ENCODE results near the gene ABHD17C.
"Not testable (repeated sequence)": the region's sequence is repeated elsewhere in the genome, so short reads cannot be mapped to it uniquely, and the experiment has no call there.

ABHD17C gene

GRCh38 chr15:80695099-80695910 lies at the start of gene ABHD17C:
ABHD17C (plus strand) TSS chr15:80695310; CDS start chr15:80695430, 120 bp downstream.
- peak; percentile 72 for DNase-seq (ENCODE audit: low spot score)

- DNase-seq (ENCODE audit: low spot score): no peak
These were observed 49.5 kb upstream of the ABHD17C start for GRCh38 chr15:80645494-80646065.

DNA sequence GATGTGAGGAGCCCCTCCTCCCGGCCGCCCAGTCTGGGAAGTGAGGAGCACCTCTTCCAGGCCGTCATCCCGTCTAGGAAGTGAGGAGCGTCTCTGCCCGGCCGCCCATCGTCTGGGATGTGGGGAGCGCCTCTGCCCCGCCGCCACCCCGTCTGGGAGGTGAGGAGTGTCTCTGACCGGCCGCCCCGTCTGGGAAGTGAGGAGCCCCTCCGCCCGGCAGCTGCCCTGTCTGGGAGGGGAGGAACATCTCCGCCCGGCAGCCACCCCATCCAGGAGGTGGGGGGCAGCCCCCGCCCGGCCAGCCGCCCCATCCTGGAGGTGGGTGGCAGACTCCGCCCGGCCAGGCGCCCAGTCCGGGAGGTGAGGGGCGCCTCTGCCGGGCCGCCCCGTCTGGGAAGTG lies 47.7 kb upstream of the ABHD17C start:
- DNase-seq (ENCODE audit: low spot score): not testable (repeated sequence)

GRCh38 chr15:80654299-80654698 lies 40.8 kb upstream of the ABHD17C start:
- no peak for DNase-seq (ENCODE audit: low spot score)

- no peak for DNase-seq (ENCODE audit: low spot score)
These were observed 35.7 kb upstream of the ABHD17C start for GRCh38 chr15:80659375-80659774.

- DNase-seq (ENCODE audit: low spot score): no peak
These were observed 35.0 kb upstream of the ABHD17C start for GRCh38 chr15:80660119-80660518.

GRCh38 chr15:80662129-80662528 lies 33.0 kb upstream of the ABHD17C start:
- DNase-seq (ENCODE audit: low spot score): peak; percentile 5

DNA sequence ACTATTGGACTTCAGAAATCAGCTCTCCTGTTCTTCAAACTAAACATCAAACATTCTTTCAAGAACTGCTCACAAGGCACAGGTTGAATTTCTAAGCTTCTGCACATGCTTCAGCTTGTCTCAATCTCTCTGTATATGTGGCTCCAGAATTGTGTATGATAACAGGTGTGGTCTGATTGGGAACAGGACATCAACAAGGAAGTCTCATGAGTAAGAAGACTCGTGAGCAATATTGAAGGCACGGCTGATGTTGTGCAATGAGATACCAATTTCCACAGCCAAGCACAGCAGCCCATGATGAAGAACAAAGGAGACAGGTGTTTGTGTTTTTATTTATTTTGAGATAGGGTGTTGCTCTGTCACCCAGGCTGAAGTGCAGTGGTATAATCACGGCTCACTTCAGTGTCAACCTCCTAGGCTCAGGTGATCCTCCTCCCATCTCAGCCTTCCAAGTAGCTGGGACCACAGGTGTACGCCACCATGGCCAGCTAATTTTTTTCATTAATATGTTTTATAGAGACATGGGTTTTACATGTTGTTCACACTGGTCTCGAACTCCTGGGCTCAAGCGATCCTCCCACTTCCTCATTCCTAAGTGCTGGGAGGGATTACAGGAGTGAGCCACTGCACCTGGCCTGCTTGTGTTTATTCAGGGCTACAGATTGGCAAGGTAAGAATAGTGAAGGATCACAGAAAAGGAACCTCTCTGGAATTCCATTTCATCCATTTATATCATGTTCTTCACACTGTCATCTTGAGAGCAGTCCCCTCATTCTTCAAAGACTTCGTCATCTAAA lies 32.2 kb upstream of the ABHD17C start:
- DNase-seq (ENCODE audit: low spot score): no peak

DNA sequence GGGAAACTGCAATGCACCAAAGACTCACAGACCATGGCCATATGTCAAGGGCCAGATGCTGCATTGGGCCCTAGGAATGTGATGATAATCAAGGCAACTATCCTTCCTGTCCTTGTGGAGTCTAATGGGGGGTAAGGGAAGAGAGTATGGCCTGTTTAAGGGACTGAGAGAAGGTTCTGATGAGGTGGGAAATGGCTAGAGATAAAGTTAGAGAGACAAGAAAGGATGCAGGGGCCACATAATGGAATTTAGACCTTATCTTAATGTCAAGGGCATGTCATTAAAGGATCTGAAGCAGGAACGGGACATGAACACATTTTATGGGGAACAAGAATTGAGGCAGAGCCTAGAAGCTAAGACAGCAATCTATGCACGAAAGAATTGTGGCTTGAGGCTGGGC lies 30.0 kb upstream of the ABHD17C start:
- no peak for DNase-seq (ENCODE audit: low spot score)

DNA sequence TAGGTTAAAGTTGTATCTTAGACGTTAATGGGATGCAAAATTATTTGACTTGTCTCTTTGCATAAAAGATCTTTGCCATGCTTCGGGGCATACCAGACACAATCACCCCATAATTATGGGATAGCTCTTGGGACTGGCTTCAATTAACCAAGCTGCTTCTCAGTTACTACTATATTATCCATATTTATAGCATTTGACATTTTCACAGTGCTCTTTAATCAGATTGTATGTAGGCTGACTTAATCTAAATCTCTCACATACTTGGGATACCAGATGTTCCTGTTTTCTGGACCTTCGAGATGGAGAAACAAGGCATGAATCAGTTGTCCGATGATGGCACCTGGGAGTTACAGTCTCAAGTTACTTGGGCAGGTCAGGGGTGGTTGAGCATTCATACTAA lies 27.2 kb upstream of the ABHD17C start:
- DNase-seq (ENCODE audit: low spot score): no peak

DNA sequence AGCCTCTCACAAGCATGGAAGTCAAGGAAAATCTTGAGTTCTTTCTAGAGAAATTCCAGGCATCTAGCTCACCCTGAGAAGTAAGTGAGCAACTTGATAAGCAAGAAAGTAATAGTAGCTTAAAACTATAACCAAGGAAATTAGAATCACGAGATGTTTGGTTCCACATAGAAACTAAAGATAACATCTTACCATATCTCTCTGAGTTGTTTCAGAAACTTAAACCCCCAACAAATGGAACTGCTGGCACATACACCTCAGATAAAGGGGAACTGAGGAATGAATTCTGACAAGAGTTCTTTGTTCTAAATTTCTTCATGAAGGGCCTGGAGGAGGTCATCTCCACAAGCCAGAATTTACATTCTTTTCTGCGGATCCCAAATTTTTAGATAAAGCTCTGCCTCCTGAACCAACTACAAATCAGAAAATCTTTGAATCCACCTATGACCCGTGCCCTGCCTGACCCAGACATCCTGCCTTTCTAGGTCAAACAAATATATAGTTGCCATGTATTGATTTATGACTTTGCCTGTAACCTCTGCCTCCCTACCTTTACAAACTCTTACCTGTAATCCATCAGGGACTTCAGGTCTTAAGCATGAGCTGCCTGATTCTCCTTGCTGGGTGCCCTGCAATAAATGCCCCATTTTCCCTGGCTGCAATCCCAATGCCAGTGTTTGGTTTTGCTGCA lies 26.4 kb upstream of the ABHD17C start:
- DNase-seq (ENCODE audit: low spot score): no peak

- no peak for DNase-seq (ENCODE audit: low spot score)
These were observed 25.3 kb upstream of the ABHD17C start for GRCh38 chr15:80669663-80670273.

DNA sequence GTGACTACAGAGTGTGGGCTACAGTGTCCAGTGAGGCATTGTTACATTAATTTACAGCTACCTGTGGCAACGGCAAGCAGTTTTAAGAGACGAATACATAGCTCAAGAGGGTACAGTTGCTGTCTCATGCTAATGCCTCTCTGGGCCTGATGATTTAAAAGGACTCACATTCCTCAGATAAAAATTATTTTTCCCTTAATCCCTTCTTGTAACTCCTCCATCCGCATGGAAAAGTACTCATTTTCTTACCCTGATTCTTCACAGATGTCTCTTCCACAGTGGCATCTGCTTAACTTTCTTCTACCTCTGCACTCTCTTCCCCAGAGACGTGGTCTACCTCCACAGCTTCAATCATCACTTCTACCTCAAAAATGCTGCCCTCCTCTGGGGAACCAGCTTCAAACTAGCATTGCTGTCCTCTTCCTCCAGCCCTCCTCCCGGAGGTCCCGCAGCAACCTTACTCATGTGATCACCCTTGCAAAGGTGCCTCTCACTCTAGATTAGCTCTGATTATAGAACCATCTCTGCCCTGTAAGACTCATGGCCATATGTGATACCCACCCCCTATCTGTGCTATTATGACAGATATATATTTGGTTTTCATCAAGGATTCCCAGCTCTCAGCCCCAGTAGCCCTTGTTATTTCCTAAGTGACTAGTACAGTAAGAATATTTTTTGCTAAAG lies 21.4 kb upstream of the ABHD17C start:
- DNase-seq (ENCODE audit: low spot score): no peak

DNA sequence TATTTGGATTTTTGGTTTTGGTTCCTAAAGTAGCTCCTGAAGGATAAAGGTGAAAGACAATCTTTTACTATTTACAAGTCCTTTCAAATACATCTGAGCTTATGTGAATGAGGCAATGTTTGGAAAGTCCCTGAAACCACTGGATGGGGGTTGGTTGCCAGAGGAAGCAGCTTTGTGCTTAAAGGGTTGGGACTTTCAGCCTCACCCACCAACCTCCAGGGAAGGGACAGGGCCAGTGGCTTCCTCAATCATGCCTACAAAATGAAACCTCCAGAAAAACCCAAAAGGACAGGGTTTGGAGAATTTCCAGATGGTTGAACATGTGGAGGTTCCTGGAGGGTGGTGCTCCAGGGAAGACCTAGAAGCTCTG lies 20.9 kb upstream of the ABHD17C start:
- no peak for DNase-seq (ENCODE audit: low spot score)

DNA sequence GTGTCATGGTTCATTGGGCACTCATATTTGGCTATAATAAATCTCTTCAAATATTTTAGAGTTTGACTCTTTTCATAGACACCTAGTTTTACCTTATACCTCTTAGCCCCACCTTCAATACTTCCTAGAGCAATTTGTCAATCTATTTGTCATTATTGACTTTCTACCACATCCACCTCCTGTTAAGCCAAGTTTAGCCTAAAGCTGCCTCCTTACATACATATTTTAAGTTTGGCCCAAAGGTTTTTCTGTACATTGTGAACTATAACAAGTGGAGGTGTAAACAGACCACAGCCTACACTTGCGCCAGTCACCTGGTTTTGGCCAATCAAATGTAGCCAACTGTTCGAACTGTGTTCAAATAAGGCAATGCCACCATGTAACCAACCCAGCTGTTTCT lies 18.1 kb upstream of the ABHD17C start:
- DNase-seq (ENCODE audit: low spot score): no peak

DNA sequence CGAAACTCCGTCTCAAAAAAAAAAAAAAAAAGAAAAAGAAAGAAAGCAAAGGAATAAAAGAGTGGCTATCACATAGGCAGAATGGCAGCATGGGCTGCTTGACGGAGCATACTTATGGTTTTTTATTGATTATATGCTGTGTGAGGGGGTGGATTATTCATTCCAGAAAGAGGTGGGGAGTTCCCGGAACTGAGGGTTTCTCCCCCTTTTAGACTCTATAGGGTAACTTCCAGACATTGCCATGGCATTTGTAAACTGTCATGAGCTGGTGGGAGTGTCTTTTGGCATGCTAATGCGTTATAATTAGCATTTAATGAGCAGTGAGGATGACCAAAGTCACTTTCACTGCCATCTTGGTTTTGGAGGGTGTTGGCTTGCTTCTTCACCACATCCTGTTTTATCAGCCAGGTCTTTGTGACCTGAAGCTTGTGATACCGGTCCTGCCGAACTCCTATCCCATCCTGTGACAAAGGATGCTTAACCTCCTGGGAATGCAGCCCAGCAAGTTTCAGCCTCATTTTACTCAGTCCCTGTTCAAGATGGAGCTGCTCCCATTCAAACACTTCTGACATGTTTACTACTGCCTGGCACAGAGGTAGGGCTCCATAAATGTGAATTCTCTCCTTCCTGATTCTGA lies 15.8 kb upstream of the ABHD17C start:
- no peak for DNase-seq (ENCODE audit: low spot score)

DNA sequence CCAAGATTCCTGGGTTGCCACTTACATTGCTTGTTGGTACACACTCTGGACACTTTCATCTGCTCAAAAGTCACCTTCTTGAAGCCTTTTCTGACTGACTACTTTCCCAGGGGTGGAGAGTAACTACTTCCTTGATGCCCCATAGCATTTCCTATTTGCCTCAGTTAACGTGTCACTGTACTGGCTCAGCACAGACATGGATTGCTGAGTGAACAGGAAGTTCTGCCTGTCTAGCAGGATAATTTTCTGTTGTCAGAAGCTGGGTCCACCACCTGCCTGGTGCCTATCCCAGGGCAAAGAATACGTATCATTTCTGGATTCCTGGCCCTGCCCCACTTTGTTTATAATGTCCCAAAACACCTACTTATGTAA lies 15.3 kb upstream of the ABHD17C start:
- DNase-seq (ENCODE audit: low spot score): no peak

GRCh38 chr15:80682201-80682600 lies 12.9 kb upstream of the ABHD17C start:
- no peak for DNase-seq (ENCODE audit: low spot score)

DNA sequence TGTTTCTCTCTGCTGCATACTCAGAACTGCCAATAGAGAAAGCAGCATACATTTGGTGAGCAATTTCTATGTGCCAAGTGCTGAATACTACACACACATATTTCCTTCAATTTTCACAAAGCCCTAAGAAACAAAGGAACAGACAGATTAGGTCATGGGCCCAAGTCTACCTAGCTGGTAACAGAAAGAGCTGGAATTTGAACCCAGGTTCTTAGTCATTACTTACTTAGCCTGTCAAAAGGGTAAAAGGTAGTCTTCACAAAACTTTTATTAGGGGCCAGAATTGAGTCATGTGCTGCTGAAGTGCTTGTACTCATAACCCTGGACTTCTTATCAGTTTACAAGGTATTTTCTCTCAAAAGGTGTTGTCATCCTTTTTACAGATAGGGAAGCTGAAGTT lies 10.4 kb upstream of the ABHD17C start:
- DNase-seq (ENCODE audit: low spot score): no peak

DNA sequence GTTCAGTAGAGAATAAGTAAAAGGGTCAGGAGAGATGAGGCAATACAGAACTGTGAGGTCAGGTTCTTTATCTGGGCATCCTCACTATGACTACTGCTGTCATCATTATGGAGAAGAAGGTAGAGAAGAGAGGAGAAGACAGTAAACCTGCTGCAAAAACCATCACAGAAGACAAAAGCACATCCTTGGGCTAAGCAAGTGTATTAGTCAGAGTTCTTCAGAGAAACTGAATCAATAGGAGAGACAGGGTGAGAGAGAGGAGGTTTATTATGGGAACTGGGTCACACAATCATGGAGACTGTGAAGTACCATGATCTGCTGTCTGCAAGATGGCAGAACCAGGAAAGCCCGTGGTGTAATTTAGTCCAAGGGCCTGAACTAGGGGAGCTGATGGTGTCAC lies 9.5 kb upstream of the ABHD17C start:
- no peak for DNase-seq (ENCODE audit: low spot score)

GRCh38 chr15:80689294-80689693 lies 5.8 kb upstream of the ABHD17C start:
- no peak for DNase-seq (ENCODE audit: low spot score)

Measured in germinal center (tissue), 1 donor.